ENCODE measurements around the gene NFYC.
A peak's percentile ranks its signal among the peaks of the same experiment; 100 is the strongest.

Gene NFYC

DNA sequence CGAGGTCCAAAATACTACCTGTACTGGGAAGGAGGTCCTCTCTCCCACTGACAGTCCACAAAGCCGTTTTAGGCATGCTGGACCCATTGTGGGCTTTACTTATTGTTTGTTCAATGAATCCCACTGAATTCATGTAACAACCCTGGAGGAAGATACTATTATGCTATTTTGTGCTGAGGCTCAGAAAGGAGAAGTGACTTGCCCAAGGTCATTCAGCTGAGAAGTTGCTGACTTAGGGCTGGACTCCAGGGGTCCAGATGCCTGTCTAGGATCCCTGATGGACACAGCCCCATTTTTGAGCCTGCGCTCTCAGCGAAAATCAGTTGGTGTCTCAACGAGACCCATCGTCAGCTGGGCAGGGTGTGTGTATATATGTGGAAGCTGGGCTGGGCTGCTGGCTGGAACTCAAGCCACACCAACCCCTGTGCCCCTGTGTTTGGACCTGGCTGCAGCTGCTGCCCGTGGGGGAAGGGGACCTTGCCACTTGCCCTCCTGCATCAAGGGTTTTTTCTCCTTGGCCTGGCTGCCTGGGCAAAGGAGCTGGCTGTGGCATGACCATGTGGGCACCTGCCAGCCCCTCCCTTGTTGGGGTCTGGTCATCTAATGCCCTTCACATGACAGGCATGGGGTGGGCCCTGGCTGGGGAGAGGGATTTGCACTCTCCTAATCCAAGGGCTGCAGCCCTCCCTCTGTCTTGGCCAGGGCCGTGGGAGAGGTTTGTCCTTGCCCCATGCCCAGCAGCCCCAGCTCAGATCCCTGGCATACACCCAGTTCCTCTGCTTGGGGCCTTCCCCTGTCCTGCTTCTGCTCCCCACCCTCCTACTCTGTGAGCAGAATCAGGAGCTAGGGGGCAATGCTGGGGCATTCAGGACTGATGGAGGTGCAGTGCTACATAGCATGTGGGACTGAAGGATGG lies 107.1 kb downstream of the NFYC start:
- DNase-seq, result no peak

DNA sequence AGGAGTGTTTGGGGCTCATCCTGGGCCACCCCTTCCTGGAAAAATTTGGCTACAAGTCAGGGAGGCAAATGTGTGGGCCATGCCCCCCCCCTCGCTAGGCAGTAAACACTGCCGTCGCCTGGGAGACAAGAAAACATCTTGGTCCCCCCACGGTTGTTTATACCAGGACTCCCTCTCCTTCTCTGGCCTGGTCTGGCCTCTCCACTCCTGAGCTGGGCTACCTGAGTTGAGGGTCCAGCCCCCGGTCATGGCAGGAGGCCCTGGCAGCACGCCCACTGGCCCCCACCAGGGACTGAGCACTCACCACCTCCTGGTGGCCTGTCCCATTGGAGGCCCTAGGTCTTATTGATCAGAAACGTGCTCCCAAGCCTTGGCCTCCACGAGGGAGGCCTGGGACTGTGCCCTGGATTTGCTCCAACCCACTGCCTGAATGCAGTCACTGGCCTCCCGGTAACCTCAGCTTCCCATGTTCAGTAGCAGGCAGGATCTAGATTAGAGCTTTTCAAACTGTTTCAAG lies 107.9 kb downstream of the NFYC start:
- DNase-seq, result peak; percentile 37

DNA sequence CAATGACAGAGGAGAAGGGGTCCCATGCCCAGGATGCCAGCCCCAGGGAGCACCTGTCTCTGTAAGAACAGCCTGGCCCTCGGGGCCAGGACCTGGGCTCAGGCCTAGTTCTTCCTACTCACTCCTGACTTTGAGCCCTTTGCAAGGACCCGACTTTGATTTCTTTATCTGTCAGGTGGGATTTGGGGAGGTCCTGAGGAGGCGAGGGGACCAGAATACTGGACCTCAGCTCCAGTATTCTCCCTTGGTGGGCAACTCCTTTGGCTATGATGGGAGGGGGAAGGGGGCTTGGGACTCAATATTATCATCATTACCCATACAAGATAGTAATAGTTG lies 110.2 kb downstream of the NFYC start:
- no peak for DNase-seq

DNA sequence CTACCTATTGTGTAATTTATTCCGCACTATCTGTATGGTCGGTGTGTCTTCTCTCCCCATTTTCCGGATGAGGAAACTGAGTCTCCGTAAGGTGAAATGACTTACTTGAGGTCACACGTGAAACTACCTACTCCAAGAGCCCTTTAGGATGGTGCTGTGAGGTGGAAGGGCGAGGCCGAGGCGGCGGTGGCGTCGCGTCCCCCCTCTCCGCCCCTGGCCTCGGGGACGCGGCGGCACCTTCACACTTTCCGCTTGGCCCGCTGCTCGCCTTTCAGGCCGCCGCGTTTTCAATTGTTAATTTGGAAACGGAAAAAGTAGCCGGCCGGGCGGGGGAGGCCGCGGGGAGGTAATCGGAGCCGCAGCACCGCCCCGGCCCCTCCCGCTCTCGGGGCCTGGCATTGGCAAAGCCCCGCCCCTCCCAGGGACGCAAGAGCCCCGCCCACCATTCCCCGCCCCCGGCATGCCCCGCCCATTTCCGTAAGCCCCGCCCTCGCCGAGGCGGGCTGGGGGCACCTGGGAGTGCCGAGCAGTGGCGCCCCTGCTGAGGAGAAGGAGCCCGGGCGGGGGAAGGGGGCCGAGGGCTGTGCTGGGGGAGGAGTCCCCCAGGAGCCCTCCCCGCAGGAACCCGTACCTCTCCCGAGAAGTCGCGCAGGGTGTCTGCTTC lies 110.7 kb downstream of the NFYC start:
- DNase-seq, result peak; percentile 74

DNA sequence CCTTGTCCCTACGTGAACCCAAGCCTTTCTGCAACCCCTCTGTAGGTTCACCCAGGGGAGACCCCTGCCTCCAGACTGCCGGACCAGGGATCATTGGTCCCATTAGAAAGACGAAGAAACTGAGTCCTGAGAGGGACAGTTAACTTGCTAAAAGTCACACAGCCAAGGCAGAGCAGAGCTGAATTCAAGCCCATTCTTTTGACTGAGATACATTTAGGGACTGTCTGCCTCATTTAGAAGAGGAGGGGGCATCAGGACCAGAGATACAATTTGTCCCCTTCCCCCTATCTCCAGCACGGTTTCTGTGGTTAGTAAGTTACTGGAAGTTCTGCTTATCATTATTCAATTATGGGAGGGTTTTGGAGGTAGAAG lies 111.2 kb downstream of the NFYC start:
- no peak for DNase-seq

DNA sequence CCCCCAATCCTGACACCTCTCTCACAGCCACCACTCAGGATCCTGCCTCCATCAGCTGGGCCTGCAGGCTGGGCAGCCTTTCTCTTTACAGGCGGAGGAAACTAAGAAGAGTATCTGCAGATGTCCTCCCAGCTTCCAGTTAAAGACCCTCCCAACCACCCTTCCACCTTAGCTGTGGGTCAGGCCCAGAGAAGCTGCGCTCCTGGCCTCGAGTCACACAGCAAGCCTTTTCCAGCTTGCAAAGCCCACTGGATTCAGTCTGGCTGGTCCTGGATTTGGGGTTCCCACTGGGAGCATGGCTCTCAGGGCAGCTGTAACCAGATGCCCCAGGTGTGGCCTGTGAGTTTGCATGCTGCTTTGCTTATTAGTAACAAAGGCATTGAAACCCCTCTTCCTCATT lies 111.9 kb downstream of the NFYC start:
- DNase-seq, result no peak

DNA sequence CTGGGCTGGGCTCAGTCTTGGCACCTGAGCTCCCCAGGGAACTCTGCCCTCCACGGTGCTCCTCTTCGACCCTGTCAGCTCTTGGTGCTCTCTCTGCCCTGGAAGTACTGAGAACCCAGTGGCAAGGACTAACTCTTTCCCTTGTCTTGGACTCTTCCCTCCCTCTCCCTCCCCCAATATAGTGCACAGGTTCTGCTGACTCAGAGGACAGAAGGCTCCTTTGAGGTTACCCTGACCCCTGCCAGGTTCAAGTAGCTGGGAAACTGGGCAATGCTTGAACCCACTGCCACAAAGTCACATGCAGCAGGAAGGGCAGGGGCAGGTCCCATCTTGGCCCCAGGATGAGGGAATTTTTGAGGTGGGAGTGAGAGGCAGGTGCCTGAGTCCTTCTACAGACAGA lies 112.4 kb downstream of the NFYC start:
- no peak for DNase-seq

DNA sequence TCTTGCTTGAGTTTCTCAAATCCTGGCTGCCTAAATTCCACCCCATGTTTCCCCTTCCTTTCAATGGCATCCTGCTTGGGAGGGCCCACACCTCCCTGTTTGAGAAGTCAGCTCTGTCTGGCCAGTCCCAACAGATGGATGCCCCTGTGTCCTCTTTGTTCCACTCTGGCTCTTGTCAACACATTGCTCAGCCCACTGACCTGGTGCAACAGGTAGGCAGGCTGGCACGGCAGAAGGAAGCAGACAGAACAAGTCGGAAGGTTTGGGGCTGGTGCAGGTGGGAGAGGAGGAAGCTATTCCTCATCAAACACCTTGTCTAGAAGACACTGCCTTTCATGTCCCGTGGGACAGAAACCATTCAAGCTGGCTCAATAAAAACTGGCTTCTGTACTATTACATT lies 114.7 kb downstream of the NFYC start:
- DNase-seq, result no peak

DNA sequence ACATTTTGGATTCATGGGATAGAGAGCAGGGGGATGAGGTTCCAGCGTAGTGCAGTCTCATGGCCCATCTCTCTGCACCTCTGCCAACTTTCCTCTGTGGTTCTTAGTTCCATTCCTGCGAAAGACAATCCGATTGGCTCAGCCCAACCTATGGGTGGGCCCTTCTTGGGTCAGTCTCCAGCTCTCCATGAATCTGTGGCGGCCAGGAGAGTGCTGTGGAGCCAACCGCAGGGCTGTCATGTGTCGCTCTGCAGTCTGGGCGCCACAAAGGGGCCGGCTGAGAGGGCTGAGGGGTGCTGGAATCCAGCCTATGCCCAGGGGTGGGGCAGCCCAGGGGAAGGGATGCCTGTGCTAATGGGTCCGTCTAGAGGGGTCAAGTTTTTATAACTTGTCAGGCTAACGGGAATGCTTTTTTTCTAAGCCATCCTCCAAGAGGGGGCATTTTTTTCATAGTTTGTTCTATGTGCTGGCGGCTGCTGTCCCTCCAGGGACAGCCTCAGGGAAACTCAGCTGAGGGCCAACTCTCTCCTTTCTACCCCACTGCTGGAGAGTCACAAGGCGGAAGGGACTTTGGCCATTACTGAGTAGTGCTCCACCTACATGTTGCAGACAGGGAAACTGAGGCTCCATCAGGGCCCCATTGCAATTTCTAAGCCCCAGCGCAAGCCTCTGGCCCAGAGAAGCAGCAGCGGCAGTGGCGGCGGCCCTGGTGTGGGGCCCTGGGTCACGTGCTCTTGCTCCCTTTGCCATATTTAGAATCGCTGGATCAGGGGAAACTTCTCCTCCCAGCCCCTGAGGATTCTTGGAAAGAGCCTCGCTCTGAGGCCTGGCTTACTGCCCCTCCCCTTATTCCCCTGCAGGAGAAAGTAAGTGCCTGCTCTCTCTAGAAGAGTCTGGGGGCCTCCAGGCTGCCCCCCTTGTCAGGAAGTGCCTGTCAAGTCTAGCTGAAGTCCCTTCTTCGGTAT lies 115.5 kb downstream of the NFYC start:
- DNase-seq, result peak; percentile 36

DNA sequence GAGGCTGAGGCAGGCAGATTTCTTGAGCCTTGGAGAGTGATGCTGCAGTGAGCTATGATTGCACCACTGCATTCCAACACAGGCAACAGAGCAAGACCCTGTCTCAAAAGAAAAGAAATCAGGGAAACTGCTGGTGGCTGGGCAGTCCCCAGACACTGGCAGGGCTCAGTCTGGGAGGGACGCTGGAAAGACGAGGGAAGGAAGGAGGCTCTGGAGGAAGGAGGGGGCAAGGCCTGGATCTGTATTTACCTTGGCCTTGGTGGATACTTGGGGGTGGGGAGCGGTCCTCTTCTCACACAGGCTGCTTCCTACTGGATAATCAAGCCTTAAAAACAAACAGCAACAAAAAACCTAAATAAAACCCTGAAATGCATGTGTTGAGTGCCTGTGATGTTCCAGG lies 116.5 kb downstream of the NFYC start:
- no peak for DNase-seq

DNA sequence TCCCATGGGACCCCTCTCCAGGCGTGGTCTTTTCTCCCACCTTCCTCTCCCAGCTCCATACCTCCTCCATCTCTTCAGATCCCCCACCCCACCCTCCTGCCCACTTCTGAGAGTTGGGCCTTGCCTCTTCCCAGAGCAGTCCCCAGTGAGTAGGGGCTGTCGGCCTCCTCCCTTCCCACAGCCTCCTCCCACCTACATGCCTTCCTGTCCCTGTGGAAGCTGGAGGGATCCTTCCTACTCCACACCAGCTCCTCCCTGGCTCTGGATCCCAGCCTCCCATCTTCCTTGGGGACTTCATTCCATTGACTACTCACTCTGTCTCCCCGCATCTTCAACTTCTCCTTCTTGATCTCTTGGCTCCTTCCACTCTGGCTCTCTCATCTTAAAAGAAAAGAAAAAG lies 116.9 kb downstream of the NFYC start:
- no peak for DNase-seq

DNA sequence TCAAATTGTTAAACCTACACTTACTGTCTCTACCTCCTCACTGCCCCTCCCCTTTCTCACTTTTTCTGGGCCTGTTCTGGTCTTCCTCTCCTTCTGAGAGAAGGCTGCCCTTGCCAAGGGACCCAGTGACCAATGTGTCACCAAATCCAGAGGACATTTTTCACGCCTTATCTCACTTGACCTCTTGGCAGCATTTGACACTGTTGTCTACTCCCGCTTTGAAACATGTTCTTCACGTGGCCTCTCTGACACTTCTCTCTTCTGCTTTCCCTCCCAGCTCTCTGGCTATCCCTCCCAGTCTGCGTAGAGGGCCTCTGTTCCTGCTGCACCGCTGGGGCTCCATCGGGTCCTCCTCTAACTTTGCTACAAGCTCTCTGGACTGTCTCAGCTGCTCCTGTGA lies 117.4 kb downstream of the NFYC start:
- no peak for DNase-seq

DNA sequence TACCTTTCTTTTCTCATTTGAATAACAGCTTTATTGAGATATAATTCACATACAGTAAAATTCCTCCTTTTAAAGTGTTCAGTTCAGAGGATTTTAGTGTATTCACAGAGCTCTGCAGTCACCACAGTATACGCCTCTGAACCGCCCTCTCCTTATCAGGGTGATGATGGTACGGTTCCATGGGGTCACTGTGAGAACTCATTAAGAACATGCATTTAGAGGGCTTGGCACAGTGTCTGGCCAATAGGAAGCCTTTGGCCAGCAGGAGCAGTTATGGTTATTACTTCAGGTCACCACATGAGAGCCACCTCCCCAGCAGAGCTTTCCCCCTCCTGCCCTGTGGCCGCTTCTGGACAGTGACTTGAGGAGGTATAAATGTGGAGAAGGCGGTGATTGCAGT lies 119.4 kb downstream of the NFYC start:
- DNase-seq, result no peak

DNA sequence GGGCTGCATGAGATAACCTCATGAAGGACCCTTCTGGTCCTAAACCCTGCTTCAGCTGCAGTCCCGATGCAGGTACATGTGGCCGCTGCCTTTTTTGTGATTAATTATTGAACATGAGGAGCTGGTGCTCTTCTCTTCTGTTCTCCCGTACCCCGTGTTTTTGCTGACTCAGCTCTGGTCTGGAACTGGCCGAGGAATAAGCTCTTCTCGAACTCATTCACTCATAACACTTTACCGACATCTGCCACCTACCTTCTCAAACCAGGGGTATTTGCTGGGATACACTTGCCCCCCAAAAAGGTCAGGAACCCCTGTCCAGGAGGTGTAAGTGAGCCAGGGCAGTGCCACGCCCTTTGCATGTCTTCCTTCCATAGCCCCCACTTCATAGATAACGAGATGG lies 123.9 kb downstream of the NFYC start:
- no peak for DNase-seq

DNA sequence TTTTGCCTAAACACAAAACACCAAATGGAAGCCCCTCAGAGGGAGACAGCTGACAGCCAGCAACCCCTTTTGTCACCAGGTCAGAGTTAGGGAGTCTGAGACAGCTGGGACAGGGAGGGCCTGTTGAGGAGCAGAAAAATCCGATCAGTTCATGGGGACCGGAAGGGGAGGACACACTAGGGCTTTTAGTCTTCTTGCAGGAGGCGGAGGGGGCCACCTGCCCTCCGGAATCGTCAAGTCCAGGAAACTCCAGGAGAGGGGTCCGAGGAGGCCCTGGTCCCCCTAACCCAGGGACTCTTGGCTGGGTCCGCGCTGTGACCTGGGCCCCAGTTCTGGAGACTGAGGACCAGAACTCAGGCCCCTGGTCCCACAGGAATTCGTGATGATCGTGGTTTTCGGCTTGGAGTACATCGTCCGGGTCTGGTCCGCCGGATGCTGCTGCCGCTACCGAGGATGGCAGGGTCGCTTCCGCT lies 126.3 kb downstream of the NFYC start:
- DNase-seq, result no peak

DNA sequence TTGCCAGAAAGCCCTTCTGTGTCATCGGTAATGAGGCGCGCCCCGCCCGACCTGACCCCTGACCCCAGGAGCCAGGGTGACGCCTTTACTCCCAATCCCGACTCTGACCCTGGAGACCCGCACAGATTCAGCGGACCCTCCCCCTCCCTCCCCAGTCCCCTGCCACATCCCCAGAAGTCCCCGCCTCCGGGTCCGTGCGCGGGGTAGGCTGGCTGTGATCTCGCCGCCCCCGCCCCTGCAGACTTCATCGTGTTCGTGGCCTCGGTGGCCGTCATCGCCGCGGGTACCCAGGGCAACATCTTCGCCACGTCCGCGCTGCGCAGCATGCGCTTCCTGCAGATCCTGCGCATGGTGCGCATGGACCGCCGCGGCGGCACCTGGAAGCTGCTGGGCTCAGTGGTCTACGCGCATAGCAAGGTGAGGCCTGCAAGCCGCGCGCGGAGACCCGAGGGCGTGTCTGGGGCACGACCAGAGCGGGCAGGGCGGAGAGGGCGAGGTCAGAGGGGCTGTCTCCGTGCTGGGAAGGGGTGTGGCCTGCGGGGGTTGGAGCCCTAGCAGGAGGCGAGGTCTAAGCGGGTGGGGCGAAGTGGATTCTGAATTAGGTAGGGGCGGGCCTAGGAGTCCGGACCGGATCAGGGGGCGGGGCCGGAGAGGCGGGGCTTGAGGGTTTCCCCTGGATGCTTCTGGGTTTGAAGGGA lies 126.9 kb downstream of the NFYC start:
- peak; percentile 24 for DNase-seq

DNA sequence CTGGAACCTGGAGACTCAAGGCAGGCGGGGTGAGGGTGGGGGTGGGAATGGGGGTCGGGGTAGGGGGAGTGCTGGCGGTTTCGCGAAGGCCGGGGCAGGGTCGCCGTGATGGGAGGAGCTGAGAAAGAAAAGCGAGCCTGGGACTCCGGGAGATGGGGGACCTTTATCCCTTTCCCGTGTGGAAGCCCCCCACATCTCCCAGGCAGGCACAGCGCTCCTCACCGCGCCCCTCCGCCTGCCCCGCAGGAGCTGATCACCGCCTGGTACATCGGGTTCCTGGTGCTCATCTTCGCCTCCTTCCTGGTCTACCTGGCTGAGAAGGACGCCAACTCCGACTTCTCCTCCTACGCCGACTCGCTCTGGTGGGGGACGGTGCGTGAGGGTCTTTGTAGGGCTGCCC lies 127.6 kb downstream of the NFYC start:
- no peak for DNase-seq

DNA sequence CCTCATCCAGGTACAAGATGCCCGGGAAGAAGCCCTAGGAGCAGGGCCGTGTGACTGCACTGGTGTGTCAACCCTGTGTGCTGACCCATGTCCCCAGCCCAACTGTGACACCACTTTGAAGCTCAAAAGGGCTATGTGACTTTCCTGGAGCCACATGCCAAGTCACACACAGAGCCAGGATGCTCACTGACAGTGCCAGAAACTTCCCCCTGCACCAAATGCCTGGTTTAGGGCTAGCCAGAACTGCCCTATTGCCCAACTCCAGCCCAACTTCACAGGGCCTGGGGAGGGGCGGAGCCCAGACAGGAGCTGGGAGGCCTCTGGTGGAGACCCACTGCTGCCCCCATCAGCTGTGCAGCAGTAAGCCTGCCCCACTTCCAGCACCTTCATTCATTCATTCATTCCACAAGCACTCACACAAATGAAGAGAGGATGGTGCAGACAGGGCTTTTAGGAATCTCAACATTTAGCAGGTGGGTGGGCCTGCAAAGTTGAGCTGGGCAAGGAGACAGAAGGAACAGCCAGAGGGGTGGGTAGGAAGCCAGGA lies 128.8 kb downstream of the NFYC start:
- no peak for DNase-seq

All from fibroblast of upper back skin (primary cell).